SHP77 (cell line): ENCODE data around the gene LPA.
"Not testable (repeated sequence)": the region's sequence is repeated elsewhere in the genome, so short reads cannot be mapped to it uniquely, and the experiment has no call there.

Experiments used
- DNase-seq, 2 experiments: peaks; one replicate each; lab custom pipeline; 2025; lab: John Stamatoyannopoulos, UW

Gene LPA

GRCh38 chr6:160667639-160668481 is 3.8 kb upstream of the LPA start:
- DNase-seq, result peak in 1 of 2 experiments; percentile 5

GRCh38 chr6:160662842-160663241 is 1.2 kb downstream of the LPA start:
- DNase-seq, result no peak

GRCh38 chr6:160662429-160662828 is 1.6 kb downstream of the LPA start:
- no peak for DNase-seq

- no peak for DNase-seq
Observed at GRCh38 chr6:160661216-160661615, 2.9 kb downstream of the LPA start.

- no peak for DNase-seq
Observed at GRCh38 chr6:160659562-160659961, 4.5 kb downstream of the LPA start.

- no peak for DNase-seq
Observed at GRCh38 chr6:160634706-160635105, 29.4 kb downstream of the LPA start.

GRCh38 chr6:160595838-160596832 is 67.9 kb downstream of the LPA start:
- no peak for DNase-seq

- DNase-seq, result not testable (repeated sequence)
Observed at GRCh38 chr6:160595297-160595696, 68.8 kb downstream of the LPA start.

- no peak for DNase-seq
Observed at GRCh38 chr6:160586374-160586773, 77.7 kb downstream of the LPA start.

- DNase-seq, result no peak
Observed at GRCh38 chr6:160583794-160584193, 80.3 kb downstream of the LPA start.

GRCh38 chr6:160581406-160581805 is 82.7 kb downstream of the LPA start:
- no peak for DNase-seq

- DNase-seq, result not testable (repeated sequence)
Observed at GRCh38 chr6:160578515-160578914, 85.6 kb downstream of the LPA start.

GRCh38 chr6:160573943-160574342 is 90.1 kb downstream of the LPA start:
- no peak for DNase-seq

- not testable (repeated sequence) for DNase-seq
Observed at GRCh38 chr6:160571201-160571600, 92.9 kb downstream of the LPA start.

- DNase-seq, result no peak
Observed at GRCh38 chr6:160544802-160545201, 119.3 kb downstream of the LPA start.

GRCh38 chr6:160535270-160535669 is 128.8 kb downstream of the LPA start:
- DNase-seq, result no peak

GRCh38 chr6:160534050-160534696 is 129.9 kb downstream of the LPA start:
- peak; percentile 8 to 30 for DNase-seq

GRCh38 chr6:160532315-160532714 is 131.8 kb downstream of the LPA start:
- DNase-seq, result no peak

GRCh38 chr6:160531826-160532225 is 132.2 kb downstream of the LPA start:
- DNase-seq, result no peak

GRCh38 chr6:160529524-160529923 is 134.6 kb downstream of the LPA start:
- not testable (repeated sequence) for DNase-seq

- no peak for DNase-seq
Observed at GRCh38 chr6:160523223-160523622, 140.9 kb downstream of the LPA start.
